Endometrium (tissue), 2 donors: ENCODE results near the gene TSPAN11.
"Not testable (repeated sequence)": the region's sequence is repeated elsewhere in the genome, so short reads cannot be mapped to it uniquely, and the experiment has no call there.

Source experiments
- FAIRE-seq: peaks from 2 replicates; lab custom pipeline; 2012; peaks lifted over from hg19 to GRCh38; lab: Jason Lieb, UNC
- donor health status: control.
- donor health status: control.

TSPAN11 gene

GRCh38 chr12:31003861-31004640, 77.5 kb downstream of the TSPAN11 start:
- FAIRE-seq = no peak

GRCh38 chr12:31004666-31005065, 78.1 kb downstream of the TSPAN11 start:
- FAIRE-seq = no peak

GRCh38 chr12:31005256-31005943, 78.9 kb downstream of the TSPAN11 start:
- FAIRE-seq = no peak

DNA sequence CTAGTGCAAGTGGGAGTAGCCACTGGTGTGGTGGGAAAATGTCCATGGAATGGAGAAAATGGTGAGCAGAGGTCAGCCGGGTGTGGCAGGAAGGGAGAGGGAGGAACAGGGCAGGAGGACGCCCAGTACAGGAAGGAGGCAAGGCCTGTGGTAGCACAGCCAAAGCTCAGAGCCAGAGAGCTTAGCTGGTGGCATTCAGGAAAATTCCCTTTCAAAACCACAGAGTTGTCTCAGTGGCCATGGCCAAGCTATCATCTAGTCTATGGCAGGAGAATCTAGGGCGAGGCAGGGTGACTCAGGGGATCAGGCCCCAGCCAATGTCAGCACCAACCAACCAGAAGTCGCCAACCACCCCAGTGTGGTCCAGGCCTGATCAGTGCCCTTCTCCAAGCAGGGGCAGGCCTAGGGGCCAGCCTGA, 79.4 kb downstream of the TSPAN11 start:
- FAIRE-seq = no peak

DNA sequence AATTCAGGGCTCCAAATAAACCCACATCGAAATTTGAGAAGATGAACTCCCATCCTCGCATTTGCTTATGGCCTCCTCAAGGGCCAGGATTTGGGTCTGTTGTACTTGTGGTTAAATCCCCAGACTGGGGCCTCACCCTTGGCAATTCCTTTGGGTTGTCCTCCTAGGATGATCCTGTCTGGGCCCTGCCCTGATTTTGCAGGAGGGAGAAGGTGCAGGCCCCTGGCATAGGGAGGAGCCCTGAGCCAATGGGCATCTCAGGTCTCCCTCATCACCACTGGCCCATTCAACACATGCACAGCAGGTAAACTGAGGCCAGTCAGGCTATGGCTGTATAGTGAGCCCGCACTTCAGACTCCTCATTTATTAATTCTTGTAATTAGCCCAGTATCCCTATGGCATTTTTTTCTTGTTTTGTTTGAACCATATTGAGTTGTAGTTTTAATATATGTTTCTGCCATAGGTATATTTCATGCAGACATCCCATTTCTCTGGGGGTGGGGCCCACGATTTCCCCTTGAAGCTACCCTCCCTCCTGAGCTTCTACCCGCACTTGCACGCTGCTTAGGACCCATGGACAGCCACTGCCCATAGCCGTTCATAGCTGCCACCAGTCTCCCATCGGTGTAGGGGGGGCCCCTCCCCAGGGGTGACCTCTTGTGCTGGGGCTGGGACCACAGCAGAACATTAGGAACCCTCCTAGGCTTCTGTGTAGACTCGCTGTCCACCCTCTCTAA, 80.0 kb downstream of the TSPAN11 start:
- FAIRE-seq = no peak

- FAIRE-seq = no peak
Observed at GRCh38 chr12:31007153-31007495, 80.6 kb downstream of the TSPAN11 start.

DNA sequence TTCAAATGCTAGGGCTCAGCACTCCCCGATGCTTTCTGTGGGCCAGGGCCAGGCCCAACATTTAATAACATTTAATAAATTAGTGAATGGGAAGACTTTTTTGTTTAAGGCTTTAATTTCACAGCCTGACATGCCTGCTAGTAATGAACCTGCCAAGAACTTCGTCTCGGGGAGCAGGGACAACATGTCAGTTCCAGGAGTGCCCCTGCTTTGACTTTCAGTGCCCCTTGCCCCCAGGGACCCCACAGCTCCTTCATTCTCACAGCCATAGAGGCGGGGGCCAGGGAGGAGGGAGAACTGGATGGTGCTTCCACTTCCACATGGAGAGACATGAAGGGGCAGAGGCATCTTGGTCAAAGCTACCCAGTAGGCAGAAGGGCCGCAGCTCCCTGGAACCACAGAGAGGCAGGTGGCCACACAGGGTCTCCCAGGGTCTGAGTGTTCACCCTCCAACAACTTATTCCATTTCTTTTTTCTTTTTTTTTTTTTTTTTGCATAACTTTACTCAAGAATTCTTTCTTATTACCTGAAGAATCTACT, 81.2 kb downstream of the TSPAN11 start:
- no peak for FAIRE-seq

GRCh38 chr12:31008241-31008761, 81.8 kb downstream of the TSPAN11 start:
- no peak for FAIRE-seq

DNA sequence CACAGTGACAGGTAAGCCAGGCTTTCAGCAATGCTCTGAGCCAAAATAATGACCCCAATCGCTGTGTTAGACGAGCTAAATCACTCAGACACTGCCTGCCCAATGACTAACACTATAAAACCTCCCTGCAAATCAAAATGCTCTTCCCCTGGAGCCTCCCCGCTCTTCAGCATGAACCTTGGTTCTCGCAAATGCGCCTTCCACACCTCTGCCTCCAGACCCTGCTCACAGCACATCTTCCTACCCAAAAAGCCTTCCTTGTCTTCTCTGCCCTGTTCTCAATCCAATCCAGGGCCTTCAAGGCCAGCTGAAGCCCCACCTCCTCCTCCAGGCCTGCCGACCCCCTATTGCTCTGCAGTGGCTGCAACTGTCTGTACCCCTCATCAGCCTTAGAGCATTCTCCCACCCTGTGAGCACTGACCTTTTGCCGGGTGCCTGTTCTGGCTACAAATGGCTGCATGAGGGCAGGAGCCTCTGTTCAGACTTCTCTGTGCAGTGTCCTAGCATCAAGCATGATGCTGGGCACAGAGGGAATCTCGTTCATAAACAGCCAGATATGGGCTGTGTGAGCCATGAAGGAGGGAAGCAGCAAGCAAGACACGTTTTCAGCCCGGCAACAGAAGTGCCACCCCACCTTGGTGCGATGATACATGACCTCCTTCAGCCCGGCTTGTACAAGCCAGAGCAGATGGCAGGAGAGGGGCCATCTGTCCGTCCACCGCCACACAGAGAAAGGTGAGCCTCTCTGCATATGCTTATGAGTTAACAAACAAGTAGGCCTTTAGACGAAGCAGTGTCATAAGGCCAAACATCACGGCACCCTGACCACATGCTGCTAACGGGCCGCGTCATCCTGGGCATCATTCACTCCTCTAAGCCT, 82.7 kb downstream of the TSPAN11 start:
- no peak for FAIRE-seq

GRCh38 chr12:31009976-31010375, 83.4 kb downstream of the TSPAN11 start:
- FAIRE-seq = no peak

GRCh38 chr12:31011336-31011735, 84.8 kb downstream of the TSPAN11 start:
- FAIRE-seq = no peak

DNA sequence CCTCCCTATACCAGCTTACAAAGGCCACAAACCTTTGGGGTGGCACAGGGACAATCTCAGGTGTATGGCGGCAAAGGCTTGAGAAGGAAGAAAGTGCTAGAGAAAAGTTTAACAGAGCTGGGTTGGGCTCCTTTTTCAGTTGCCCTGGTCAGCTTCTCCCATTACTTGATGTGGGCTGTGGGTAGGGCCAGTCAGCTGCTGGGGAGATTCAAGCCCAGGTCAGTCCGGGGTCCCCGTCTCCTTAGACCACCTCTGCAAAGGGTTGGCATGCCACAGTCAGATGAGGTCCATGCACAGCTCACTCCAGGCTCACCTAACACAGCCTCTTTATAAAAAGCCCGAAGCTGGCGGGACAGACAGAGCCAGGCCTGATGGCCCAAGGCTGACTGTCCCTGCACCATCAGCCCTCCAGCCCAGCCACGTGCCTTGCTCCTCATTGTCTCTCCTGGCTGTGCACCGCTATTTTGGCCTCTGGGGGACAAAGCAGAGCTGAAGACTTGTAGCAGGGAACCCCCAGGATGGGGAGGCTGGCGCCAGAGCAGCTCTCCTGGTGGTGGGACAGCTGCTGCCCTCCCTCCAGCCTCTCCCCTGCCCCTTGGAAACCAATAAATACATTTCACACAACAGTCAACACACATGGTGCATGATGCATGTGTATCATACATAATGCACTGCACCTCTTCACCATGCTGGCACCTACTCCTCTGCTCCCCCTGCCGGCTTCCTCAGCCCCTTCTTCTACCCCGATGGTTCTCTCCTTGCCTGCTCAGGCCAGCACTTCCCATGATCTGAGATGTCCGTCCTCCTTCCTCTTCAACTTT, 85.4 kb downstream of the TSPAN11 start:
- FAIRE-seq = no peak

DNA sequence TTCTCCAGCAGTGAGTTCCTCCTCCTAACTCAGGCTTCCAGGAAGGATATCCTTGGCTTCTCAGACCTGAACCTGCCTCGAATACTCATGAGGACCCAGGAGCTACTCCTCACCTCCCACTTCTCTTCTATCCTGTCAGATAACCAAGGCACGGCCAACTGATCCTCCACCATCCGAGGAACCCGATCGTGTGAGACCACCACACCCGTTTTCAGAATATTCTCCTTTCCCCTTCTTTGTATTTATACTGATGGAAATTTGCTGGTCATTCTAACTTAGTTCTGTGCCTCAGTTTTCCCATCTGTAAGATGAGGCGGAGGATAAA, 86.0 kb downstream of the TSPAN11 start:
- not testable (repeated sequence) for FAIRE-seq

DNA sequence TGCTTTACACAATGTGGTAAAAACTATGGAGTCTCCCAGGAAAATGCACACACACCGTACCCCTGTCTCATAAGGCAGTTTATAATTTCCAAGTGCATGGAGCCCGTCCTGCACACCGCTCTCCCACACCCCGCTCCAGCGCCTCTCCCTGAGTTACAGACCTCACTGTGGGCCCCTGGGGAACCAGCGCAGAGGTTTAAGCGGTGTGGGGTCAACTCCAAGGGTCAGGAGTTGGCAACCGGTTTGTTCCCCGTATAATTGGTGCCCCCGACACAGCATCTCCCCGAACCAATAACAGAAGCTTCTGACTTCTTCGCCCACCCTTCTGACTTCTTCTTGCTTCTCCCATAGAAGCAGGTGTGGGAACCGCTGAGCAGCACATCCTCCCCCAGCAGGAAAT, 88.7 kb downstream of the TSPAN11 start:
- no peak for FAIRE-seq

- FAIRE-seq = no peak
Observed at GRCh38 chr12:31016057-31016456, 89.5 kb downstream of the TSPAN11 start.

GRCh38 chr12:31017535-31017934, 91.0 kb downstream of the TSPAN11 start:
- no peak for FAIRE-seq

DNA sequence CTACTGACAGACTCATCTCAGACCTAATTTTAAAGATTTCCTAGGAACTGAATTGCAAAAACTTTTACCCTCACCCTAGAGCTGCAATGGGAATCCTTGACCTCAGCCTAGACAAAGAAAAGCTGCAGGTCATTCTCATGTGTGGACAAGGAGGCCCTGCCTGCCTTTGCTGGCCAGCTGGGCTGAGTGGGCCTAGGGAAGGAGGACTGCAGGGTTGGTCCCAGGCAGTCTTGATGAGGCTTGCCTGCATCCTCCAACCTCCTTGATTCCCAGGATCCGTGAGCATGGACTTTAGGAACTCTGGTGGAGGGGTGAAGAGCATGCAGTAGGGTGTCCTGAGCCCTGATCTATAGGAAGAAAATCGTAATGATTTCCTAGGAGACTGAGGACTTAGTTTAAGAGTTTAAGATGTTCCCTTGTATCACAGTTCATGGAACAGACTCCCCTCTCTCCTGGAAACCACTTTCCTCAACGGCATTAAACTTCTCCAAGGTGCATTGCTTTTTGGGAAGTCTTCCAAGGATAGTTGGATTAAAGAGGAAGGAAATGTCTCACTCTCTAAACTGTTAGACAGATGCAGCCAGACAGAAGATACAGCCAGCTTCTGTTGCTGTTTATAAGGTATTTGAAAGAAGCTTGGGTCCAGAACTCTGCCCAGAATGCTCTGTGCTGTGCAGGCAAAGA, 91.7 kb downstream of the TSPAN11 start:
- no peak for FAIRE-seq

DNA sequence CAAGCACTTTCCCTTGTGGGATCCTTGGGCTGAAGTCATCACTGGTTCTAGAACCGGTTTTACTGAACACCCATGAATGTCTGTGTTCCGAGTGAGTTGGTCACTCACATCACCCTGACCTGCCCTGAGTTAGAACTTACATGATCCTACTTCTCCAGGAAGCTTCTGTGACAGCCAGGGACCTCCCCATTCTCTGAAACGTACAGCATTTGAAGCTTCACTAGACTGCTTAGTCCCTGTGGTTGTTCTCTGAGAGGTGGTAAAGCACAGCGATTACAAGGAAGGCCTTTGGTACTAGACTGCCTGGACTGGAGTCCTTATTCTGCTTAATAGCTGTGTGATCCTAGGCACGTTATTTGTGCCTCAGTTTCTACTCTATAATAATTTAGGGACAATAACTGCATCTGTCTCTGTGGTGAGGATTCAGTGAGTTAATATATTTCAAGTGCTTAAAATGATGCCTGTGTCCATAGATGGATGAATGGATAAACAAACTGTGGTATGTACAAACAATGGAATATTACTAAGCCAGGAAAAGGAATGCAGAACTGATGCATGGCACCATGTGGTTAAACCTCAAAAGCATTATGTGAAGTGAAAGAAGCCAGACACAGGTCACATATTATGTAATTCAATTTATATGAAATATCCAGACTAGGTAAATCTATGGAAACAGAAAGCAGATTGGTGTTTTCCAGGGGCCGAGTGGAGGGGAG, 92.4 kb downstream of the TSPAN11 start:
- no peak for FAIRE-seq

DNA sequence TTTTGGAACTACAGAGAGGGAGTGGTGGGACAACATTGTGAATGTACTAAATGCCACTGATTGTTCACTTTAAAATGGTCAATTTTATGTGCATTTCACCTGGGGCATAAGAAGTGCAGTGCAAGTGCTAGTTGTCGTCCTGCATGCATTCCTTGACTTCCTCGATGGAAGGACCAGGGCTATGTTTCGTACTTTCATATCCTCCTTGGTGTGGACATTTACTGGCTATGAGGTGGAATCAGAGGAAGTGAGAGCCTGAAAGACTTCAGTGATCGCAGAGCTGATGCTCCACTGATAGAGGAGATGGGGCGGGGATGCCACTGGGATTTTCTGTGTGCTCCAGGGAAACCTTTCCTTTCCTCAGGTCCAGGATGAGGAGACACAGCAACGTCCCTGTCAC, 93.0 kb downstream of the TSPAN11 start:
- no peak for FAIRE-seq

- no peak for FAIRE-seq
Observed at GRCh38 chr12:31019976-31020375, 93.4 kb downstream of the TSPAN11 start.
